ENCODE results near the gene PTPRN2.

DNA sequence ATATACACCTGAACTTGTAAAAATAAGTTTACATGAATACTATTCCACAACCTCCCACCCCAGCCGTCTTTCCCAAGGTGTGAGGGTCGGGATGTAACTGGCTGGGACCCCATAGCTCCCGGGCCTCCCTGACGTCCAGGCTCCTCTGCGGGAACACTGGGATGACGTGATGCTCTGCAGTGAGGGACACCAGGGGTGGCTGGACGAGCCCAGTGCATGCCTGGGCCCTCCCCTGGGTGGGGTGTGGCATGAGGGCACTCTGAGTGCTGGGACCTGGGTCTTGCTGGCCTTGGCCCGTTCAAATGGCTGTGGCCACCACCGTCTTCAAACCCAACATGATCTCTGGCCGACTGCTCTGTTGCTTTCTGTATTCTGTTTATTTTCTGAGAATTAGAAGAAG is 1068.4 kb downstream of the PTPRN2 start:
- TF ChIP-seq, protein P1, sequence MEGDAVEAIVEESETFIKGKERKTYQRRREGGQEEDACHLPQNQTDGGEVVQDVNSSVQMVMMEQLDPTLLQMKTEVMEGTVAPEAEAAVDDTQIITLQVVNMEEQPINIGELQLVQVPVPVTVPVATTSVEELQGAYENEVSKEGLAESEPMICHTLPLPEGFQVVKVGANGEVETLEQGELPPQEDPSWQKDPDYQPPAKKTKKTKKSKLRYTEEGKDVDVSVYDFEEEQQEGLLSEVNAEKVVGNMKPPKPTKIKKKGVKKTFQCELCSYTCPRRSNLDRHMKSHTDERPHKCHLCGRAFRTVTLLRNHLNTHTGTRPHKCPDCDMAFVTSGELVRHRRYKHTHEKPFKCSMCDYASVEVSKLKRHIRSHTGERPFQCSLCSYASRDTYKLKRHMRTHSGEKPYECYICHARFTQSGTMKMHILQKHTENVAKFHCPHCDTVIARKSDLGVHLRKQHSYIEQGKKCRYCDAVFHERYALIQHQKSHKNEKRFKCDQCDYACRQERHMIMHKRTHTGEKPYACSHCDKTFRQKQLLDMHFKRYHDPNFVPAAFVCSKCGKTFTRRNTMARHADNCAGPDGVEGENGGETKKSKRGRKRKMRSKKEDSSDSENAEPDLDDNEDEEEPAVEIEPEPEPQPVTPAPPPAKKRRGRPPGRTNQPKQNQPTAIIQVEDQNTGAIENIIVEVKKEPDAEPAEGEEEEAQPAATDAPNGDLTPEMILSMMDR (IDR thresholded peaks at IDR 0.05): no peak
- TF ChIP-seq, protein P2, sequence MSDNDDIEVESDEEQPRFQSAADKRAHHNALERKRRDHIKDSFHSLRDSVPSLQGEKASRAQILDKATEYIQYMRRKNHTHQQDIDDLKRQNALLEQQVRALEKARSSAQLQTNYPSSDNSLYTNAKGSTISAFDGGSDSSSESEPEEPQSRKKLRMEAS (IDR thresholded peaks at IDR 0.05; ENCODE audit: low read depth): no peak
- TF ChIP-seq SMC3 (IDR thresholded peaks at IDR 0.05; ENCODE audit: low read depth, low read length) (no peak), EP300 (IDR thresholded peaks at IDR 0.05; ENCODE audit: borderline replicate concordance in 1 of 2, low read depth in 1 of 2, low read length in 1 of 2) (no peak), YY1 (IDR thresholded peaks at IDR 0.05; ENCODE audit: low read depth) (no peak)
